G401 (cell line): ENCODE results near the gene MTF2. TPM values are rescaled to one million over a fixed set of nuclear protein-coding genes. Genes with fewer than 3 reads are reported as not detected.
"Not testable (repeated sequence)": the region's sequence is repeated elsewhere in the genome, so short reads cannot be mapped to it uniquely, and the experiment has no call there.

Source experiments
- DNase-seq: peaks from one replicate; pipeline ENCODE4 v3.0.0-alpha.2; 2015; ENCODE audit warnings: low spot score
- in situ Hi-C: cut with HindIII; loops from 2 replicates; pipeline ENCODE4 v1.10.0; 2016; ENCODE audit warnings: low sequenced_read_pairs, mixed read lengths
- total RNA-seq: library from RNA; depleted of rRNA; stranded (reverse); fragments of >200 nt; shearing (Covaris generic); gene quantifications from 2 replicates; pipeline ENCODE4 v1.2.3, GENCODE V29; 2014; rRNA removed

Gene MTF2
- total RNA-seq, 1 experiment from 2014 or later, result 26.1 TPM

DNA sequence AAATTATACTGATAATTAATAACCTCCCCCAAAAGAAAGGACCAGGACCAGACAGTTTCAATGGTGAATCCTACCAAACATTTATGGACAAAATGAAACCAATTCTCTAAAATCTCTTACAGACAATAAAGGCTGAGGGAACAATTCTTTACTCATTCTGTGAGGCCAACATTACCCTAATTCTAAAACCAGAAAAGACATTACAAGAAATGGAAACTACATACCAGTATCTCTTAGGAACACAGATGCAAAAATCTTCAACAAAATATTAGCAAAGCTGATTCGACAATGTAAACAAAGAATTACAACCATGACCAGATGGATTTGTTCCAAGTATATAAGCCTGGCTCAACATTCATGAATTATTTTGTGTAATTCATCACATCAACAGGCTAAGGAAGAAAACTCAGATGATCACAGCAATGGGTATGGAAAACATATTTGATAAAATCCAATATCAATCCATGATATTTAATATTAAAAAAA, 92.5 kb downstream of the MTF2 start:
- in situ Hi-C loops, result no loop called here
- no peak for DNase-seq

DNA sequence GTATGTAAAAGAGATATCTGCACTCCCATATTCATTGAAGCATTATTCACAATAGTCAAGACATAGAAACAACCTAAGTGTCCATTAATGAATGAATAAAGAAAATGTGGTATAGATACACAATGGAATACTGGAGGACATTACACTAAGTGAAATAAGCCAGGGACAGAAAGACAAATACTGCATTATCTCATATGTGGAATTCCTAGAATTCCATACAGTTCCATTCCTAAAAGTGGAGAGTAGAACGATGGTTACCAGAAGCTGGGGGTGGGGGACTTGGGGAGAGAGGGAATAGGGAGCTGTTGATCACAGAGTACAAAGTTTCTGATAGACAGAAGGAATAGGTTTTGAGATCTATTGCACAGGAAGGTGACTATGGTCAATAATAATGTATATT, 93.7 kb downstream of the MTF2 start:
- DNase-seq, result no peak
- in situ Hi-C loops, result no loop called here

DNA sequence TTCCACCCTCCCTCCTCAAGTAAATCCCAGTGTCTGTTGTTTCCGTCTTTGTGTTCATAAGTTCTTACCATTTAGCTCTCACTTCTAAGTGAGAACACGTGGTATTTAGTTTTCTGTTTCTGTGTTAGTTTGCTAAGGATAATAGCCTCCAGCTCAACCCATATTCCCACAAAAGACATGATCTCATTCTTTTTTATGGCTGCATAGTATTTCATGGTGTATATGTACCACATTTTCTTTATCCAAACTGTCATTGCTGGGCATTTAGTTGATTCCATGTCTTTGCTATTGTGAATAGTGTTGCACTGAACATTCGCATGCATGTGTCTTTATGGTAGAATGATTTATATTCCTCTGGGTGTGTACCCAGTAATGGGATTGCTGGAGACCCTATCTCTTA, 95.6 kb downstream of the MTF2 start:
- DNase-seq, result not testable (repeated sequence)

DNA sequence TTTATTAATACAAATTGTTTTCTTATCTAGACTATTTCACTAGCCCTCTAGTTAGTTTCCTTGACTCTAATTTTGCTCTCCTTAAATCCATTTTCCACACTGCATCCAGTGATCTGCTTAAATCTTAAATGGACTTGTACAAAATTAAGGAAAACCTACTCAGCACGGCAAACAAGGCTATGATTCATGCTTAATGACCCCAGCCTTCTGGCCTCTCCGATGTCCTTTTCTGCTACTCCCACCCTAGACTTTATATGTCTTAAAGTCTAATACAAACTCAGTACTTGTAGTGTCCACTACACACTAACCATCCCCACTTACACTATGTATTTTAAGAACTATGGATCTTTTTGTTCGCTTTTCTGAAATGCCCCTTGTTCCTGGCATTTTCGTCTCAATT, 98.9 kb downstream of the MTF2 start:
- in situ Hi-C loops, result no loop called here

More for the DNA sequence above, 95.6 kb downstream of the MTF2 start:
- in situ Hi-C loops, result not testable (repeated sequence)

DNA sequence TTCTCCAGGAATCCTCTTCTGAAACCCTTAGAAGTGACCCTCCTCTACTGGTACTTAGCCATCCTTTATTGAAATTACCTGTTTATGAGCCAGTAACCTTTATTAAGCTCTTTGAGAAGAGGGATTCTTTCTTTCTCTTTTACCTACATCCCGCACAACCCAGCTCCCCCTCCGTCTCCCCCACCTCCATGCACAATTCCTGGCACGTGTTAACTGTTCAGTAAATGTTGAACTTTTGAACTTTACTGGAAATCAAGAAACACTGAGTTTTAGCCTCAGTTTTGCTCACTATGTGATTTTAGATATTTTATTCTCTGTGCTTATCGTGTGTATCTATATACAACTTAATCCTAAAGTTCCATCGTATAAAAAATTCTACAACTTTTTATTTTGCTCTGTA, 99.3 kb downstream of the MTF2 start:
- no peak for DNase-seq
- in situ Hi-C loops, result no loop called here

More for the DNA sequence above, 98.9 kb downstream of the MTF2 start:
- no peak for DNase-seq

DNA sequence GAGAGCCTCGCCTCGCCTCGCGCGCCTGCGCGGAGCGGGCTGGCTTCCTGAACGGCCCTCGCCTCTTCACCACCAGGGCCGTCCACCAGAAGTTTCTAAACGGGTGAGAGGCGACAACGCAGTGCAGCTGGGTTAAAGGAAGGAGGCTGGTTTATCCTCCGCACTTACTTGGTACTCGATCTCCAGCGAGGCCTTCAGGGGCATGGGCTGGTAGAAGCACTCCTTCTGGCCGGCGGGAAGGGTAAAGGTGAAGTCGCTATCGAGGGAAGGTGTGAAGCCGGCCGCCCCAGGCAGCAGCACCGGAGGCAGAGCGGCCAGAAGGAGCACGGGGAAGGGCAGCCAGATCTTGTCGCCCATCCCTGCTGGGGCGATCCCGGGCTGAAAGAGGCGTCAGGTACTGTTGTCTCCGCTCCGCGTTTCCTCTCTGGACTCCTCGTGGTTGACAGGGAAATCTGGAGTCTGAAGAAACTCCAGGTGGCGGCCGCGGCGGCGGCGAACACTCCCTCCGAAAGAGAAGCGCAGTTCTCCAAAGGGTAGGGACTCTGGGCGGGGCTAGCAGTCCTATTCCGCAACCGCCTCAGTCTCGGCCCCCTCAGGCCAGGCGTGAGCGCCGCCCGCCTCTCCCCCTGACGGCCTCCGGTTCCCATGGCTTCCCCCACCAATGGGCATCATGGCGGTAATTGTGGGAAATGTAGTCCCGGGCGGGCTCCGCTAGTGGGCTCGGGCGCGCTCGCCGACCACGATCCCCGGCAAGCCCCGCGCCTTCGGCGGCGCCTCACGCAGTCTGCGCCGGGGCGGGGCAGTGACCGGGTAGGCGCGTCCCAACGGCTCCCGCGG, 101.0 kb downstream of the MTF2 start, which contains the start of gene TMED5:
TSS of gene TMED5 (minus strand) at position 528 of the 837 bp plus-strand sequence. CDS start at position 357, 171 bp downstream.
- peak; percentile 98 for DNase-seq
- in situ Hi-C loops, result no loop called here

DNA sequence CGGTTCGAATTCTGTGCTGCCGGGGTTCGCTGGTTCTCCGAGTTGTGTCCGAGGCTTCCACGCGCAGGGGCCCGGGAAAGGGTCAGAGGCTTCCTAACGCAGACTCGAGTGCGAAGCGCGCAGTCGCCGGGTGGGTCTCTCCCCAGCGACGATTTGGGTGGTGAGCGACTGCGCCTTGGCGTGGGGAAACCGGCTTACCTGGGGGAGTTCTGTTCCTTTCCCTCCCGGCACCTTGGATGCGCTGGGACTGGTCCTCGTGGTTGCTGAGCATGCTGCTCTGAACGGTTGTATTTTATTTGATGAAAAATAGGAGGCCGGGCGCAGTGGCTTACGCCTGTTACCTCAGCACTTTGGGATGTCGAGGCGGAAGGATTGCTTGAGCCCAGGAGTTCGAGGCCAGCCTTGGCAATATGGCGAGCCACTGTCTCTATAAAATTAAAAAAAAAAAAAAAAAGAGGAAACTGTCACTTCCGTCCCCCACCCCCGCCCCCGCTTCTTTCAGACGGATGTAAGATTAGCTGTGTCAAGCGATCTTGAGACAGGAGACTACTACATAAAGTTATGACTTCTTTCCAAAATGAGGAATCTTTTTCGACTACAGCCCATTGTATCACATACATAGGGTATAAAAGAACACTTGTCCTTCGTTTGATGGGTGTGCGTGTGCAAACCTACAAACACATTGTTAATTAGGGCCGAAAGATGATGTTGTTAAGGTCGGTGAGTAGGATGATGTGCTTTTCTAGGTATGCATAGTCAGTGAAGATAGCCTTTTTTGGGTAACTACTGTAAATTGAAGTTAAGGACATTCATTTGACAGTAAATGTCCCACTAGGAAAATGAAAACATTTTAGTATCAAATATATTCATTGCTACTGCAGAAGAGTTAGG, 101.9 kb downstream of the MTF2 start, which contains the start of gene CCDC18:
TSS of gene CCDC18 (plus strand) at position 2 of the 891 bp plus-strand sequence. CDS start 2,638 bp downstream, outside the sequence.
- in situ Hi-C loops, result no loop called here
- no peak for DNase-seq

DNA sequence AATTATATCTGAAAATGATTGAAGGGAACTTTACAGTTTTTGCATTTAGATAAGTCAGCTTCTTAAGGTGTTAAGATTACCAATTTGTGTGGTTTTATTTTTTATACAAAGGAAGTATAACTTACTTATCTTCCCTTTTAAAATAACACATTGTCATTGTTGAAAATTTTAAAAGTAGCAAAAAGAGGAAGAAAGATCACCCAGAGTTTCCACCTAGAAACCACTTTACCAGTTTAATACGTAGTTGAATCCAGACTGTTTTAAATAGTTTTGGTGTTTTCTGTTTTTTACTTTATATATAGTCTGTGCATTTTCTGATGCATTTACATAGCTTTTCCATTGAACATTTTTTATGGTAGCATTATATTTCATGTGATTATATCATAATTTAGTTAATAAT, 107.6 kb downstream of the MTF2 start:
- DNase-seq, result no peak
- in situ Hi-C loops, result no loop called here

Other genes with a start within 250 kb of the MTF2 start
- gene RPL5, start 247.2 kb upstream of the MTF2 start, total RNA-seq, result 3,176 and 3,226 TPM in 2 replicates
- 3.2 and 4.2 TPM in 2 replicates for gene DIPK1A, start 117.8 kb upstream of the MTF2 start, total RNA-seq
- gene TMED5, start 101.1 kb downstream of the MTF2 start, total RNA-seq, result 12.3 and 22.8 TPM in 2 replicates
- 4.4 and 9.8 TPM in 2 replicates for gene CCDC18, start 101.4 kb downstream of the MTF2 start, total RNA-seq